Mesendoderm (in vitro differentiated cells): ENCODE data around the gene TMEM259.
A peak's percentile ranks its signal among the peaks of the same experiment; 100 is the strongest.

Experiments used
- DNase-seq: peaks from one replicate; pipeline ENCODE4 v3.0.0; 2013
- H2AK5ac ChIP-seq: 2 replicates; pipeline ENCODE4 v1.6.1; 2013; ENCODE audit warnings: low read length, inconsistent platforms
- H2BK120ac ChIP-seq: 2 replicates; pipeline ENCODE4 v1.6.1; 2013; ENCODE audit warnings: low read depth, mild to moderate bottlenecking, low read length, moderate library complexity, mixed read lengths
- H2BK15ac ChIP-seq: replicated peaks from 2 replicates; pipeline ENCODE4 v1.6.1; 2013; ENCODE audit warnings: low read depth, mild to moderate bottlenecking, moderate library complexity
- H2BK5ac ChIP-seq: 2 replicates; pipeline ENCODE4 v1.6.1; 2013; ENCODE audit warnings: low read length, inconsistent platforms
- H3K18ac ChIP-seq: 2 replicates; pipeline ENCODE4 v1.6.1; 2013; ENCODE audit warnings: mild to moderate bottlenecking, low read length, mixed read lengths
- H3K23ac ChIP-seq: one replicate; pipeline ENCODE4 v1.6.1; 2013; ENCODE audit warnings: low read length
- H3K27ac ChIP-seq: 2 replicates; pipeline ENCODE4 v1.5.1; 2013; ENCODE audit warnings: low read depth, mild to moderate bottlenecking, inconsistent platforms, low read length, moderate library complexity
- H3K27me3 ChIP-seq: 2 replicates; pipeline ENCODE4 v1.6.1; 2013; ENCODE audit warnings: low read length, control low read depth, mild to moderate bottlenecking, inconsistent platforms; ENCODE audit not compliant: insufficient read depth, poor library complexity
- H3K36me3 ChIP-seq: 2 replicates; pipeline ENCODE4 v1.6.1; 2013; ENCODE audit warnings: low read length, inconsistent platforms; ENCODE audit not compliant: control insufficient read depth, insufficient read depth
- H3K4ac ChIP-seq: one replicate; pipeline ENCODE4 v1.6.1; 2013; ENCODE audit warnings: low read depth, mild to moderate bottlenecking, low read length, moderate library complexity
- H3K4me1 ChIP-seq: 2 replicates; pipeline ENCODE4 v1.6.1; 2013; ENCODE audit warnings: low read depth, low read length, inconsistent platforms; ENCODE audit not compliant: control insufficient read depth
- H3K4me2 ChIP-seq: 2 replicates; pipeline ENCODE4 v1.6.1; 2013; ENCODE audit warnings: low read length
- H3K4me3 ChIP-seq: 2 replicates; pipeline ENCODE4 v1.5.1; 2013; ENCODE audit warnings: mild to moderate bottlenecking, low read length
- H3K56ac ChIP-seq: one replicate; pipeline ENCODE4 v1.6.1; 2013; ENCODE audit warnings: low read length
- H3K79me1 ChIP-seq: 2 replicates; pipeline ENCODE4 v1.6.1; 2013; ENCODE audit warnings: low read length, inconsistent platforms
- H3K79me2 ChIP-seq: 2 replicates; pipeline ENCODE4 v1.6.1; 2013; ENCODE audit warnings: mild to moderate bottlenecking, low read length; ENCODE audit not compliant: control insufficient read depth, insufficient read depth
- H3K9ac ChIP-seq: 2 replicates; pipeline ENCODE4 v1.6.1; 2013; ENCODE audit warnings: low read length, inconsistent platforms
- H4K5ac ChIP-seq: one replicate; pipeline ENCODE4 v1.6.1; 2013; ENCODE audit warnings: low read length
- H4K8ac ChIP-seq: one replicate; pipeline ENCODE4 v1.6.1; 2013; ENCODE audit warnings: low read depth, mild to moderate bottlenecking, control low read depth, low read length, moderate library complexity
- WGBS: extraction: QIAGEN DNeasy Blood & Tissue Kit; methylation state at CpG from one replicate; pipeline ENCODE4 v1.1.7; 2013; ENCODE audit warnings: low lambda C conversion rate, missing lambda C conversion rate; ENCODE audit not compliant: insufficient coverage; ENCODE audit errors: extremely low coverage; 5-methylcytosine and 5-hydroxymethylcytosine counted together

The TMEM259 gene

GRCh38 chr19:990746-991145 is 30.2 kb downstream of the TMEM259 start:
- H3K9ac ChIP-seq: no peak overlapping the region
- no peak overlapping the region for H3K27ac ChIP-seq
- H3K79me1 ChIP-seq: peaks cover 3% of the 10 kb centered on the region
- no peak overlapping the region for H2BK120ac ChIP-seq
- peaks cover 8% of the 10 kb centered on the region for H3K36me3 ChIP-seq
- H3K23ac ChIP-seq: no peak overlapping the region
- no peak overlapping the region for H3K56ac ChIP-seq
- H2BK15ac ChIP-seq: no peak overlapping the region
- H3K4ac ChIP-seq: no peak overlapping the region
- H3K79me2 ChIP-seq: peaks cover 2% of the 10 kb centered on the region
- no peaks in the 10 kb centered on the region for H3K27me3 ChIP-seq
- DNase-seq: no peak
- H3K18ac ChIP-seq: no peak overlapping the region
- H2AK5ac ChIP-seq: no peak overlapping the region
- H3K4me3 ChIP-seq: no peak overlapping the region
- no CpG with 5 or more reads among the region's 23 CpGs for WGBS
- H4K8ac ChIP-seq: no peak overlapping the region
- H3K4me1 ChIP-seq: no peaks in the 10 kb centered on the region
- H4K5ac ChIP-seq: no peak overlapping the region
- H3K4me2 ChIP-seq: no peak overlapping the region
- no peak overlapping the region for H2BK5ac ChIP-seq

GRCh38 chr19:990119-990571 is 30.8 kb downstream of the TMEM259 start:
- no CpG with 5 or more reads among the region's 27 CpGs for whole genome bisulfite sequencing
- H3K23ac ChIP-seq: no peak overlapping the region
- H3K79me1 ChIP-seq: peaks cover 3% of the 10 kb centered on the region
- H3K4ac ChIP-seq: no peak overlapping the region
- H3K56ac ChIP-seq: no peak overlapping the region
- H2BK5ac ChIP-seq: no peak overlapping the region
- H3K27ac ChIP-seq: no peak overlapping the region
- no peak overlapping the region for H3K9ac ChIP-seq
- H2BK120ac ChIP-seq: no peak overlapping the region
- H4K5ac ChIP-seq: no peak overlapping the region
- H2AK5ac ChIP-seq: no peak overlapping the region
- no peak overlapping the region for H3K4me3 ChIP-seq
- H3K36me3 ChIP-seq: peaks cover 8% of the 10 kb centered on the region
- no peaks in the 10 kb centered on the region for H3K4me1 ChIP-seq
- peak; percentile 42 for DNase-seq
- no peak overlapping the region for H2BK15ac ChIP-seq
- H4K8ac ChIP-seq: no peak overlapping the region
- H3K18ac ChIP-seq: no peak overlapping the region
- peaks cover 6% of the 10 kb centered on the region for H3K79me2 ChIP-seq
- H3K4me2 ChIP-seq: no peak overlapping the region
- no peaks in the 10 kb centered on the region for H3K27me3 ChIP-seq

GRCh38 chr19:989381-990081 is 31.4 kb downstream of the TMEM259 start:
- Histone ChIP-seq H4K5ac (no peak overlapping the region), H3K56ac (no peak overlapping the region), H4K8ac (no peak overlapping the region), H2BK15ac (no peak overlapping the region), H2AK5ac (no peak overlapping the region), H3K4me3 (no peak overlapping the region), H3K36me3 (peaks cover 8% of the 10 kb centered on the region), H3K79me2 (peaks cover 11% of the 10 kb centered on the region), H2BK5ac (no peak overlapping the region), H3K18ac (no peak overlapping the region), H2BK120ac (no peak overlapping the region), H3K4ac (no peak overlapping the region), H3K79me1 (peaks cover 6% of the 10 kb centered on the region), H3K27ac (no peak overlapping the region), H3K4me1 (peaks cover 2% of the 10 kb centered on the region), H3K9ac (no peak overlapping the region), H3K27me3 (no peaks in the 10 kb centered on the region), H3K23ac (no peak overlapping the region), H3K4me2 (no peak overlapping the region)
- no peak for DNase-seq
- no CpG with 5 or more reads among the region's 25 CpGs for WGBS

GRCh38 chr19:988510-988909 is 32.4 kb downstream of the TMEM259 start:
- no peak for DNase-seq
- no peak overlapping the region for H2BK15ac ChIP-seq
- peaks cover 6% of the 10 kb centered on the region for H3K79me1 ChIP-seq
- H3K4me1 ChIP-seq: peaks cover 2% of the 10 kb centered on the region
- H3K36me3 ChIP-seq: peaks cover 8% of the 10 kb centered on the region
- no peak overlapping the region for H3K4me2 ChIP-seq
- H2AK5ac ChIP-seq: no peak overlapping the region
- H4K5ac ChIP-seq: no peak overlapping the region
- H3K18ac ChIP-seq: no peak overlapping the region
- H4K8ac ChIP-seq: no peak overlapping the region
- H3K23ac ChIP-seq: no peak overlapping the region
- H3K27me3 ChIP-seq: no peaks in the 10 kb centered on the region
- H2BK5ac ChIP-seq: no peak overlapping the region
- H3K9ac ChIP-seq: no peak overlapping the region
- no CpG with 5 or more reads among the region's 15 CpGs for WGBS
- no peak overlapping the region for H3K56ac ChIP-seq
- H3K27ac ChIP-seq: no peak overlapping the region
- H3K4ac ChIP-seq: no peak overlapping the region
- H2BK120ac ChIP-seq: no peak overlapping the region
- no peak overlapping the region for H3K4me3 ChIP-seq
- peaks cover 11% of the 10 kb centered on the region for H3K79me2 ChIP-seq

- Histone ChIP-seq H2BK15ac (no peak overlapping the region), H4K8ac (no peak overlapping the region), H3K23ac (no peak overlapping the region), H3K4me1 (peaks cover 2% of the 10 kb centered on the region), H3K27ac (no peak overlapping the region), H3K36me3 (peaks cover 8% of the 10 kb centered on the region), H3K4me3 (no peak overlapping the region), H3K27me3 (no peaks in the 10 kb centered on the region), H2AK5ac (no peak overlapping the region), H3K4me2 (no peak overlapping the region), H3K79me1 (peaks cover 6% of the 10 kb centered on the region), H3K79me2 (peaks cover 11% of the 10 kb centered on the region), H2BK5ac (no peak overlapping the region), H4K5ac (no peak overlapping the region), H3K4ac (no peak overlapping the region), H3K56ac (no peak overlapping the region), H3K18ac (no peak overlapping the region), H2BK120ac (no peak overlapping the region), H3K9ac (no peak overlapping the region)
- DNase-seq: no peak
- no CpG with 5 or more reads among the region's 14 CpGs for WGBS
Measured at GRCh38 chr19:988081-988480, 32.8 kb downstream of the TMEM259 start.

GRCh38 chr19:986083-986482 is 34.8 kb downstream of the TMEM259 start:
- Histone ChIP-seq H3K79me1 (peaks cover 6% of the 10 kb centered on the region), H3K4ac (no peak overlapping the region), H2BK15ac (no peak overlapping the region), H3K18ac (no peak overlapping the region), H3K4me2 (no peak overlapping the region), H2AK5ac (no peak overlapping the region), H3K27ac (no peak overlapping the region), H3K36me3 (peaks cover 8% of the 10 kb centered on the region), H4K8ac (no peak overlapping the region), H3K4me3 (no peak overlapping the region), H2BK120ac (no peak overlapping the region), H3K23ac (no peak overlapping the region), H3K4me1 (peaks cover 2% of the 10 kb centered on the region), H3K27me3 (no peaks in the 10 kb centered on the region), H4K5ac (no peak overlapping the region), H3K56ac (no peak overlapping the region), H3K9ac (no peak overlapping the region), H3K79me2 (peaks cover 11% of the 10 kb centered on the region), H2BK5ac (no peak overlapping the region)
- DNase-seq: no peak
- no CpG with 5 or more reads among the region's 14 CpGs for WGBS
